Ammon's horn (tissue), 1 donor: Measurements from ENCODE around the gene UBE2C.
"Not testable (repeated sequence)": the region's sequence is repeated elsewhere in the genome, so short reads cannot be mapped to it uniquely, and the experiment has no call there.

Source experiments
- DNase-seq: peaks from one replicate; pipeline ENCODE4 v3.0.0-alpha.2; 2016; ENCODE audit warnings: low spot score

UBE2C gene

GRCh38 chr20:45812157-45813005 lies at the start of gene UBE2C:
TSS of gene UBE2C (plus strand) at chr20:45812644. CDS start at chr20:45812696, 52 bp downstream.
- peak; percentile 99 for DNase-seq

GRCh38 chr20:45764618-45765282 lies 47.7 kb upstream of the UBE2C start:
- DNase-seq, result not testable (repeated sequence)

- DNase-seq, result no peak
Observed at GRCh38 chr20:45765307-45765875, 47.1 kb upstream of the UBE2C start.

GRCh38 chr20:45765980-45766379 lies 46.5 kb upstream of the UBE2C start:
- DNase-seq, result no peak

GRCh38 chr20:45768479-45768878 lies 44.0 kb upstream of the UBE2C start:
- DNase-seq, result no peak

GRCh38 chr20:45771182-45771759 lies 41.2 kb upstream of the UBE2C start:
- peak; percentile 85 for DNase-seq

GRCh38 chr20:45772693-45773092 lies 39.8 kb upstream of the UBE2C start:
- DNase-seq, result no peak

- DNase-seq, result no peak
Observed at GRCh38 chr20:45774945-45775344, 37.5 kb upstream of the UBE2C start.

GRCh38 chr20:45775411-45775810 lies 37.0 kb upstream of the UBE2C start:
- no peak for DNase-seq

GRCh38 chr20:45776931-45777330 lies 35.5 kb upstream of the UBE2C start:
- DNase-seq, result no peak

GRCh38 chr20:45779011-45779915 lies 33.2 kb upstream of the UBE2C start:
- DNase-seq, result peak; percentile 35

- DNase-seq, result no peak
Observed at GRCh38 chr20:45780159-45780558, 32.3 kb upstream of the UBE2C start.

- DNase-seq, result no peak
Observed at GRCh38 chr20:45781391-45781931, 31.0 kb upstream of the UBE2C start.

- DNase-seq, result no peak
Observed at GRCh38 chr20:45782890-45783289, 29.6 kb upstream of the UBE2C start.

- DNase-seq, result peak; percentile 68
Observed at GRCh38 chr20:45783656-45784294, 28.7 kb upstream of the UBE2C start.

- DNase-seq, result no peak
Observed at GRCh38 chr20:45788351-45788750, 24.1 kb upstream of the UBE2C start.

- DNase-seq, result peak; percentile 43
Observed at GRCh38 chr20:45792317-45793118, 19.9 kb upstream of the UBE2C start.

GRCh38 chr20:45796337-45797065 lies 15.9 kb upstream of the UBE2C start:
- no peak for DNase-seq

GRCh38 chr20:45797510-45797909 lies 14.9 kb upstream of the UBE2C start:
- DNase-seq, result not testable (repeated sequence)
